HCT116 (cell line): ENCODE data around the gene SLC1A4. TPM values are rescaled to one million over a fixed set of nuclear protein-coding genes. Genes with fewer than 3 reads are reported as not detected.
"Not testable (repeated sequence)": the region's sequence is repeated elsewhere in the genome, so short reads cannot be mapped to it uniquely, and the experiment has no call there.

Experiments used
- ATAC-seq: fragments of 200-7000 bp; cut with Tn5 transposase; 2 replicates; pipeline ENCODE4 v1.9.1; 2020; ENCODE audit warnings: mild to moderate bottlenecking, moderate library complexity
- BruUV-seq: library from RNA; stranded (reverse); fragments of 400-500 nt; replicated peaks from 2 replicates; lab custom pipeline; 2021; lab: Mats Ljungman, UMichigan
- CTCF ChIA-PET: fragments of 300-600 bp; sonication (Branson Sonifier 250); formaldehyde crosslinking; loops from one replicate; lab custom pipeline; 2021; ENCODE audit warnings: antibody characterized with exemption; lab: Charles Lee
- POLR2A ChIA-PET: fragments of 300-600, 350-600 bp; sonication (Branson Sonifier 250); formaldehyde crosslinking; loops from one replicate; lab custom pipeline; 2021; ENCODE audit warnings: antibody characterized with exemption; lab: Charles Lee
- RAD21 ChIA-PET, 2 experiments: fragments of 300-600 bp; sonication (Branson Sonifier 250); formaldehyde crosslinking; loops; one replicate each; lab custom pipeline; 2023; ENCODE audit warnings: low total read pairs in 2 of 2; ENCODE audit not compliant: uncharacterized antibody in 2 of 2, unreplicated experiment in 2 of 2, low non-redundant PET in 1 of 2; lab: Charles Lee
- DNase-seq: peaks from one replicate; pipeline ENCODE4 v3.0.0-alpha.2; 2010; ENCODE audit warnings: low read depth, low spot score
- H2AFZ ChIP-seq: fragments of 200-600 bp; shearing (Covaris generic), sonication (generic); 2 replicates; pipeline ENCODE4 v1.6.1; 2017; ENCODE audit warnings: low read depth, mixed run types, mixed read lengths, antibody characterized with exemption, low read length; ENCODE audit not compliant: poor library complexity, severe bottlenecking
- H3K27ac ChIP-seq: 2 replicates; pipeline ENCODE4 v1.5.1; 2012; ENCODE audit warnings: low read depth, low read length
- H3K27me3 ChIP-seq: fragments of 200-600 bp; sonication (generic); 2 replicates; pipeline ENCODE4 v1.6.1; 2016; ENCODE audit warnings: mixed run types, low read length, mixed read lengths; ENCODE audit not compliant: insufficient read depth
- H3K36me3 ChIP-seq, 2 experiments: fragments of 200-500 bp in 1 of 2; fragments of 200-600 bp in 1 of 2; sonication (Bioruptor generic) in 1 of 2; sonication (generic) in 1 of 2; 2 replicates each; pipeline versions ENCODE4 v1.5.1 to v1.6.1; 2014 to 2016; ENCODE audit warnings: low read length in 2 of 2, inconsistent platforms in 1 of 2, mixed read lengths in 1 of 2, mixed run types in 1 of 2; ENCODE audit not compliant: insufficient read depth in 2 of 2, control insufficient read depth in 1 of 2
- H3K4me1 ChIP-seq, 2 experiments: fragments of 200-600 bp in 1 of 2; sonication (generic) in 1 of 2; 2 replicates each; pipeline versions ENCODE4 v1.5.1 to v1.6.1; 2012 to 2017; ENCODE audit warnings: low read length in 2 of 2, inconsistent platforms in 1 of 2, mild to moderate bottlenecking in 1 of 2, mixed read lengths in 1 of 2, mixed run types in 1 of 2, moderate library complexity in 1 of 2; ENCODE audit not compliant: insufficient read depth in 2 of 2, control insufficient read depth in 1 of 2
- H3K4me2 ChIP-seq: fragments of 200-600 bp; sonication (generic); 2 replicates; pipeline ENCODE4 v1.6.1; 2017; ENCODE audit warnings: mixed run types, low read length, mixed read lengths
- H3K4me3 ChIP-seq, 2 experiments: fragments of 200-600 bp in 1 of 2; sonication (generic) in 1 of 2; replicated peaks in 1 of 2; 2 replicates each; pipeline ENCODE4 v1.5.1; 2011 to 2016; ENCODE audit warnings: low read length in 2 of 2, control low read depth in 1 of 2, low read depth in 1 of 2, mild to moderate bottlenecking in 1 of 2, mixed read lengths in 1 of 2, mixed run types in 1 of 2
- H3K79me2 ChIP-seq: fragments of 200-600 bp; sonication (generic); 2 replicates; pipeline ENCODE4 v1.6.1; 2017; ENCODE audit warnings: mild to moderate bottlenecking, mixed run types, low read length, moderate library complexity, mixed read lengths; ENCODE audit not compliant: insufficient read depth
- H3K9ac ChIP-seq: fragments of 200-600 bp; sonication (generic); 2 replicates; pipeline ENCODE4 v1.6.1; 2016; ENCODE audit warnings: low read length, mixed read lengths
- H3K9me2 ChIP-seq: fragments of 200-600 bp; sonication (generic), shearing (Covaris generic); 2 replicates; pipeline ENCODE4 v1.6.1; 2017; ENCODE audit warnings: mixed run types, mild to moderate bottlenecking, moderate library complexity; ENCODE audit not compliant: insufficient read depth
- H3K9me3 ChIP-seq, 2 experiments: fragments of 200-500 bp in 1 of 2; fragments of 200-600 bp in 1 of 2; sonication (Bioruptor generic) in 1 of 2; sonication (generic) in 1 of 2; 2 replicates each; pipeline ENCODE4 v1.6.1; 2014 to 2017; ENCODE audit warnings: low read length in 2 of 2, mixed read lengths in 2 of 2, inconsistent platforms in 1 of 2, low read depth in 1 of 2, mild to moderate bottlenecking in 1 of 2, mixed run types in 1 of 2, moderate library complexity in 1 of 2; ENCODE audit not compliant: control insufficient read depth in 1 of 2, insufficient read depth in 1 of 2
- H4K20me1 ChIP-seq: fragments of 200-600 bp; sonication (generic), shearing (Covaris generic); 2 replicates; pipeline ENCODE4 v1.6.1; 2017; ENCODE audit warnings: mixed run types, mild to moderate bottlenecking, moderate library complexity; ENCODE audit not compliant: insufficient read depth
- MAX ChIP-seq: IDR thresholded peaks from 2 replicates; pipeline ENCODE4 v1.6.1; 2012
- POLR2AphosphoS5 ChIP-seq: IDR thresholded peaks from 2 replicates; pipeline ENCODE4 v1.6.1; 2011; ENCODE audit warnings: mild to moderate bottlenecking, low read depth, low read length, moderate library complexity
- YY1 ChIP-seq: IDR thresholded peaks from 2 replicates; pipeline ENCODE4 v1.6.1; 2011; ENCODE audit warnings: low read length, low read depth, moderate library complexity, mild to moderate bottlenecking; ENCODE audit not compliant: insufficient replicate concordance; ENCODE audit errors: extremely low read depth
- ZNF274 ChIP-seq: fragments of 200-500 bp; sonication (Bioruptor generic); IDR thresholded peaks from 2 replicates; pipeline ENCODE4 v1.6.1; 2014; ENCODE audit warnings: mild to moderate bottlenecking, low read depth, low read length, inconsistent platforms
- intact Hi-C: fragments of 100-400 bp; cut with micrococcal nuclease; formaldehyde crosslinking; loops from 2 replicates; pipeline ENCODE4 v1.10.0; 2022
- total RNA-seq: library from RNA; stranded (reverse); gene quantifications from one replicate; pipeline ENCODE4 v1.2.1, GENCODE V29; 2021; ENCODE audit not compliant: unreplicated experiment

Gene SLC1A4
- total RNA-seq, 1 experiment from 2014 or later: 9.2 TPM

DNA sequence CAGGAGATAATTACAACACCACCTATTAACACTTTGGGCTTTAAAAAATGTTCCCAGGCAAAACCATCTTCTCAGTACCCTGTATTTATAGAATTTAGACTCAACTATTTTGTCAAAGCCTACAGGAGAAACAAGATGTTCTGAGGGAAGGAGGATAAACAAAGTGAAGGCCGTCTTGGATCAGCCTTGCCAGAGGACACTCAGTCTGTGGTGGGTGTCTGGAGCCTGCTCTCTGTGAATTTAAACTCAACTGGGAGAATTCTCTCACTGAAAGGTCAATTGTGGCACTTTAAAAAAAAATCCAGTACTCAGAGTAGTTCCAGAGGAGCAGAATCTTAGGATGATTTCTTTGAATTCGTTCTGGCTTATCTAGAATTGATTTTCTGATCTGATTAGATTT is 28.4 kb upstream of the SLC1A4 start:
- no peaks in the 10 kb centered on the region for H3K9me2 ChIP-seq
- H2AFZ ChIP-seq: no peak overlapping the region
- intact Hi-C loops: no loop called here
- H3K9ac ChIP-seq: no peak overlapping the region
- no peak for DNase-seq
- H3K27me3 ChIP-seq: no peaks in the 10 kb centered on the region
- H3K27ac ChIP-seq: no peak overlapping the region
- POLR2A ChIA-PET: no interaction called here
- CTCF ChIA-PET: no interaction called here
- TF ChIP-seq ZNF274 (no peak), POLR2AphosphoS5 (no peak), MAX (no peak), YY1 (no peak)
- RAD21 ChIA-PET: no interaction called here
- H3K4me1 ChIP-seq: no peaks in the 10 kb centered on the region
- no peaks in the 10 kb centered on the region for H3K79me2 ChIP-seq
- no peak overlapping the region for H3K4me3 ChIP-seq
- no peaks in the 10 kb centered on the region for H3K36me3 ChIP-seq
- BruUV-seq: no TSS peak
- H3K9me3 ChIP-seq: no peaks in the 10 kb centered on the region
- H3K4me2 ChIP-seq: no peak overlapping the region
- no peak for ATAC-seq
- H4K20me1 ChIP-seq: no peaks in the 10 kb centered on the region

DNA sequence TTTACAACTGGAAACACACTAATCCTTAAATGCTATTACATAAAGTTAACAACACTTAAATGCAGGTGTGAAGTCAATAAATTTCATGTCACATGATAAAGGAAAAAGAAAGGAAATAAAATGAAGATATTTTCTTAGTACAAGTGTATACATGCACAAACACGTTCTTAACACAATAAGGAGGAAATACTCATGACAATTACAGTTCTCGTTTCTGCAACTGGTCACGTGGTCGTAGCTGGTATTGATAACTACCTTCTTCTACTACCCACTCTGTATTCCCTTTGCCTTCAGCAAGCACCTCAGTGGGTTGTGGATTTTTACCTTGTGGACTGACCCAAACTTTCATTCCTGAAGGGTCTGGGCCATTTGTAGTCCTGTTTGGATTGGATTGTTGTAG is 26.1 kb upstream of the SLC1A4 start:
- intact Hi-C loops, CTCF ChIA-PET, H3K36me3 ChIP-seq, BruUV-seq, H3K79me2 ChIP-seq, POLR2A ChIA-PET, ATAC-seq, H3K9ac ChIP-seq, H3K4me1 ChIP-seq, H3K27ac ChIP-seq, RAD21 ChIA-PET, H3K4me2 ChIP-seq, H3K27me3 ChIP-seq, H3K4me3 ChIP-seq, DNase-seq, H2AFZ ChIP-seq, H4K20me1 ChIP-seq, H3K9me2 ChIP-seq, H3K9me3 ChIP-seq: not testable (repeated sequence)
